HCT116 (cell line): ENCODE measurements around the gene SYCE3. TPM values are rescaled to one million over a fixed set of nuclear protein-coding genes. Genes with fewer than 3 reads are reported as not detected.
A peak's percentile ranks its signal among the peaks of the same experiment; 100 is the strongest.

Experiments used
- ATAC-seq: fragments of 200-7000 bp; cut with Tn5 transposase; 2 replicates; pipeline ENCODE4 v1.9.1; 2020; ENCODE audit warnings: mild to moderate bottlenecking, moderate library complexity
- BruUV-seq: library from RNA; stranded (reverse); fragments of 400-500 nt; replicated peaks from 2 replicates; lab custom pipeline; 2021; lab: Mats Ljungman, UMichigan
- CTCF ChIA-PET: fragments of 300-600 bp; sonication (Branson Sonifier 250); formaldehyde crosslinking; loops from one replicate; lab custom pipeline; 2021; ENCODE audit warnings: antibody characterized with exemption; lab: Charles Lee
- POLR2A ChIA-PET: fragments of 300-600, 350-600 bp; sonication (Branson Sonifier 250); formaldehyde crosslinking; loops from one replicate; lab custom pipeline; 2021; ENCODE audit warnings: antibody characterized with exemption; lab: Charles Lee
- RAD21 ChIA-PET, 2 experiments: fragments of 300-600 bp; sonication (Branson Sonifier 250); formaldehyde crosslinking; loops; one replicate each; lab custom pipeline; 2023; ENCODE audit warnings: low total read pairs in 2 of 2; ENCODE audit not compliant: uncharacterized antibody in 2 of 2, unreplicated experiment in 2 of 2, low non-redundant PET in 1 of 2; lab: Charles Lee
- DNase-seq: peaks from one replicate; pipeline ENCODE4 v3.0.0-alpha.2; 2010; ENCODE audit warnings: low read depth, low spot score
- H2AFZ ChIP-seq: fragments of 200-600 bp; shearing (Covaris generic), sonication (generic); 2 replicates; pipeline ENCODE4 v1.6.1; 2017; ENCODE audit warnings: low read depth, mixed run types, mixed read lengths, antibody characterized with exemption, low read length; ENCODE audit not compliant: poor library complexity, severe bottlenecking
- H3K27ac ChIP-seq: 2 replicates; pipeline ENCODE4 v1.5.1; 2012; ENCODE audit warnings: low read depth, low read length
- H3K27me3 ChIP-seq: fragments of 200-600 bp; sonication (generic); 2 replicates; pipeline ENCODE4 v1.6.1; 2016; ENCODE audit warnings: mixed run types, low read length, mixed read lengths; ENCODE audit not compliant: insufficient read depth
- H3K36me3 ChIP-seq, 2 experiments: fragments of 200-500 bp in 1 of 2; fragments of 200-600 bp in 1 of 2; sonication (Bioruptor generic) in 1 of 2; sonication (generic) in 1 of 2; 2 replicates each; pipeline versions ENCODE4 v1.5.1 to v1.6.1; 2014 to 2016; ENCODE audit warnings: low read length in 2 of 2, inconsistent platforms in 1 of 2, mixed read lengths in 1 of 2, mixed run types in 1 of 2; ENCODE audit not compliant: insufficient read depth in 2 of 2, control insufficient read depth in 1 of 2
- H3K4me1 ChIP-seq, 2 experiments: fragments of 200-600 bp in 1 of 2; sonication (generic) in 1 of 2; 2 replicates each; pipeline versions ENCODE4 v1.5.1 to v1.6.1; 2012 to 2017; ENCODE audit warnings: low read length in 2 of 2, inconsistent platforms in 1 of 2, mild to moderate bottlenecking in 1 of 2, mixed read lengths in 1 of 2, mixed run types in 1 of 2, moderate library complexity in 1 of 2; ENCODE audit not compliant: insufficient read depth in 2 of 2, control insufficient read depth in 1 of 2
- H3K4me2 ChIP-seq: fragments of 200-600 bp; sonication (generic); 2 replicates; pipeline ENCODE4 v1.6.1; 2017; ENCODE audit warnings: mixed run types, low read length, mixed read lengths
- H3K4me3 ChIP-seq, 2 experiments: fragments of 200-600 bp in 1 of 2; sonication (generic) in 1 of 2; replicated peaks in 1 of 2; 2 replicates each; pipeline ENCODE4 v1.5.1; 2011 to 2016; ENCODE audit warnings: low read length in 2 of 2, control low read depth in 1 of 2, low read depth in 1 of 2, mild to moderate bottlenecking in 1 of 2, mixed read lengths in 1 of 2, mixed run types in 1 of 2
- H3K79me2 ChIP-seq: fragments of 200-600 bp; sonication (generic); 2 replicates; pipeline ENCODE4 v1.6.1; 2017; ENCODE audit warnings: mild to moderate bottlenecking, mixed run types, low read length, moderate library complexity, mixed read lengths; ENCODE audit not compliant: insufficient read depth
- H3K9ac ChIP-seq: fragments of 200-600 bp; sonication (generic); 2 replicates; pipeline ENCODE4 v1.6.1; 2016; ENCODE audit warnings: low read length, mixed read lengths
- H3K9me2 ChIP-seq: fragments of 200-600 bp; sonication (generic), shearing (Covaris generic); 2 replicates; pipeline ENCODE4 v1.6.1; 2017; ENCODE audit warnings: mixed run types, mild to moderate bottlenecking, moderate library complexity; ENCODE audit not compliant: insufficient read depth
- H3K9me3 ChIP-seq, 2 experiments: fragments of 200-500 bp in 1 of 2; fragments of 200-600 bp in 1 of 2; sonication (Bioruptor generic) in 1 of 2; sonication (generic) in 1 of 2; 2 replicates each; pipeline ENCODE4 v1.6.1; 2014 to 2017; ENCODE audit warnings: low read length in 2 of 2, mixed read lengths in 2 of 2, inconsistent platforms in 1 of 2, low read depth in 1 of 2, mild to moderate bottlenecking in 1 of 2, mixed run types in 1 of 2, moderate library complexity in 1 of 2; ENCODE audit not compliant: control insufficient read depth in 1 of 2, insufficient read depth in 1 of 2
- H4K20me1 ChIP-seq: fragments of 200-600 bp; sonication (generic), shearing (Covaris generic); 2 replicates; pipeline ENCODE4 v1.6.1; 2017; ENCODE audit warnings: mixed run types, mild to moderate bottlenecking, moderate library complexity; ENCODE audit not compliant: insufficient read depth
- CBX3 ChIP-seq: IDR thresholded peaks from 2 replicates; pipeline ENCODE4 v1.6.1; 2012; ENCODE audit warnings: low read depth
- ELF1 ChIP-seq: IDR thresholded peaks from 2 replicates; pipeline ENCODE4 v1.6.1; 2012; ENCODE audit warnings: low read depth, borderline replicate concordance
- JUND ChIP-seq: IDR thresholded peaks from 2 replicates; pipeline ENCODE4 v1.6.1; 2012
- ZFX ChIP-seq: fragments of 450-650 bp; IDR thresholded peaks from 2 replicates; pipeline ENCODE4 v1.6.1; 2017
- intact Hi-C: fragments of 100-400 bp; cut with micrococcal nuclease; formaldehyde crosslinking; loops from 2 replicates; pipeline ENCODE4 v1.10.0; 2022
- total RNA-seq: library from RNA; stranded (reverse); gene quantifications from one replicate; pipeline ENCODE4 v1.2.1, GENCODE V29; 2021; ENCODE audit not compliant: unreplicated experiment

The SYCE3 gene
- total RNA-seq, 1 experiment from 2014 or later, result not detected

GRCh38 chr22:50532824-50533796 is 29.6 kb downstream of the SYCE3 start:
- ATAC-seq, result no peak
- no TSS peak for BruUV-seq
- Histone ChIP-seq H3K4me1 (peaks cover 3 to 47% of the 10 kb centered on the region in 2 experiments; a peak in 3 of 4 replicates), H2AFZ (no peak overlapping the region), H3K36me3 (no peaks in the 10 kb centered on the region), H4K20me1 (no peaks in the 10 kb centered on the region), H3K27ac (no peak overlapping the region), H3K4me3 (peak overlapping the region in 1 of 2 experiments; percentile 92; a peak in 1 of 4 replicates), H3K27me3 (no peaks in the 10 kb centered on the region), H3K9me2 (no peaks in the 10 kb centered on the region)
- intact Hi-C loops, result loop anchor here (5.0 kb wide), 1 partner anchor 89 kb away; no protein-coding TSS in a partner anchor
- CTCF ChIA-PET, result no interaction called here
- DNase-seq, result no peak
- POLR2A ChIA-PET, result no interaction called here
- no peak for TF ChIP-seq ELF1
- TF ChIP-seq, all 23 proteins: peak for 0
- Histone ChIP-seq H3K79me2 (peaks cover 5% of the 10 kb centered on the region; the same call in 1 of the 2 replicates), H3K9me3 (no peaks in the 10 kb centered on the region), H3K9ac (peak overlapping the region; percentile 91; the same call in 1 of the 2 replicates), H3K4me2 (peak overlapping the region; percentile 93)
- RAD21 ChIA-PET, result no interaction called here

GRCh38 chr22:50531962-50532674 is 30.6 kb downstream of the SYCE3 start:
- TF ChIP-seq CBX3 (no peak), ZFX (peak; percentile 70), JUND (no peak)
- Histone ChIP-seq H3K27ac (peak overlapping the region; percentile 100), H3K36me3 (no peaks in the 10 kb centered on the region), H2AFZ (no peak overlapping the region), H3K4me1 (peaks cover 9 to 56% of the 10 kb centered on the region in 2 experiments; a peak in 3 of 4 replicates), H3K4me3 (peak overlapping the region; percentile 92 to 96), H3K79me2 (peaks cover 5% of the 10 kb centered on the region; the same call in 1 of the 2 replicates), H3K4me2 (peak overlapping the region; percentile 93), H3K9me3 (no peaks in the 10 kb centered on the region), H3K27me3 (no peaks in the 10 kb centered on the region), H3K9ac (peak overlapping the region; percentile 91), H4K20me1 (no peaks in the 10 kb centered on the region), H3K9me2 (no peaks in the 10 kb centered on the region)
- DNase-seq, result no peak
- intact Hi-C loops, result loop anchor here (5.0 kb wide), 1 partner anchor 90 kb away; no protein-coding TSS in a partner anchor
- peak; percentile 41 for ATAC-seq
- no TSS peak for BruUV-seq
- CTCF ChIA-PET, result no interaction called here
- POLR2A ChIA-PET, result interaction anchor here (0.8 kb wide), 1 partner anchor 13 kb away, joined by 3 read pairs; the partner anchor contains the start of gene KLHDC7B
- RAD21 ChIA-PET, result interaction anchor here (0.8 to 1.1 kb wide), 2 partner anchors 89 to 204 kb away, joined by 3 to 4 read pairs; no protein-coding TSS in a partner anchor
